ENCODE results near the gene CHCHD10.

Gene CHCHD10

DNA sequence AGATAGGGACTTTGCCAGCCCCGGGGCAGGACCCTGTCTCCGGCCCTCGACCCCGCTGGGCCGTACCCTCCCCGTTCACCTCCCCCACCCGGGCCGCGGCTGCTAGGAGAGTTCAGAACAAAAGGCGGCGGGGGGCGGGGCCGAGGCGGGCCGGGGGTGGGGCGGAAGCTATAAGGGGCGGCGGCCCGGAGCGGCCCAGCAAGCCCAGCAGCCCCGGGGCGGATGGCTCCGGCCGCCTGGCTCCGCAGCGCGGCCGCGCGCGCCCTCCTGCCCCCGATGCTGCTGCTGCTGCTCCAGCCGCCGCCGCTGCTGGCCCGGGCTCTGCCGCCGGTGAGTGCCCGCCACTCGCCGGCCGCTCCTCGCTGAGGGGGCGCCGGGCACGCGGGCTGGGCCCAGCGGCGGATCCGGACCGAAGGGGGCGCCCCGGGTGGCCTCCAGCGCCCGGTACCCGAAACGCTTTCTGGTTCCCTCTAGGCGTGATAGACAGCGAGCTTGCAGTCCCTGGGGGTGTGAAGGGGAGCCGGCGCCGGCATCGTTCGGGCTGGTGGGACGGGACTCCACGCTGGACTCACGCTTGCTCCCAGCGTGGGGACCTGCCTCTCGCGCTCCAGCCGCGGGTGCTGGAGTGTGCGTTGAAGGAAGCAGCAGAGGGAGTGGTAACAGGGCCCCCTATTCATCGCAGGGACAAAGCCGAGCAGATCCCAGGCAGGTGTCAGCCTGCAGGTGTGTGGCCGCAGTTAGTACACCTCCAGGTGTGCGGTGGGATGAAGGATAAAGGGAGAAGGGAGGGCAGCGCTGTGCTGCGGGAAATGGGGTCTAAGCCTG, 5.1 kb upstream of the CHCHD10 start, which contains the start of gene MMP11:
Gene MMP11, plus strand, starts transcription at position 201 of the 825 bp plus-strand sequence. Its CDS starts 22 bp downstream, at position 223.
- DNase-seq (ENCODE audit: low spot score): no peak

DNA sequence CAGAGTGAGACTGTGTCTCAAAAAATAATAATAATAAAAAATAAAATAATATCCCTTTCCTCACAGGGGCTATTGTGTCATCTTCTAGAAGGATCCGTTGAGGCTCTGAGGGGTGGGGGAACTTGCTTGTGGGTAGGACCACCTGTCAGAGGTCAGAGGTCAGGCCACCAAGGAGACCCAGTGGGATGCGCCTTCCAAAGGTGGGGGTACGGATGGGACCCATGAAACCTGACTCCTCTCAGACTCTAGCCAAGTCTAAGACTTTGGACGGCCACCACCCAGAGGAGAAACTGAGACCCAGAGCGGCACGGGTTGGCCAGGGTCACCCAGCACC, 4.5 kb upstream of the CHCHD10 start:
- DNase-seq (ENCODE audit: low spot score): no peak

DNA sequence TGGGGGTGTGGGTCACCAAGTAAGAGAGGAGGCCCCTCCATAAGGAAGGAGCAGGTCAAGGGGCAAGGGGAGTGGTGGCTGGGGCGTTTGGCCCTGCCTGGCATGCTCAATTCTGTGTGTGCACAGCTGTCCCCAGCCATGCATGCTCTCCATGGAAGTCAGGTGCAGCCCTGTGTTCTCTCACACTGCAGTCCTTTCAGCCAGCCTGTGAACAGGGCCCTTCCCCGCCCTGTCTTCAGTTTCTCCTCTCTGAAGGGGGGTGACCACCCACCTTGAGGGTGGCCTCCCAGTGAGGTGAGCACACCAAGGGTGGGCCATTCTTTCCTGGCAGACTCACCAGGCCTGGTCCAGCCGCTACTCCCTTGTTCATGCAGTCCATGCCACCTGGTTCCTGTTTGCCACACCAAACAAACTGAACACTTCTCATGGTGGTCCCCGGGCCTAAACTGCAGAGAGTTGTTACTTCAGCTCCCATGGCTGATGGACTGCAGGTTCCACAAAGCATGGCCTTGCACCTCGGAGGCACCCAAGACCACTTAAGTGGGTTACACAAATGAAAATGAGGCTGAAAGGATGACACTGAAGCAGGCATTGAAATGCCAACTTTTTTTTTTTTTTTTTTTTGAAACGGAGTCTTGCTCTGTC, 1.7 kb upstream of the CHCHD10 start:
- DNase-seq (ENCODE audit: low spot score): no peak

DNA sequence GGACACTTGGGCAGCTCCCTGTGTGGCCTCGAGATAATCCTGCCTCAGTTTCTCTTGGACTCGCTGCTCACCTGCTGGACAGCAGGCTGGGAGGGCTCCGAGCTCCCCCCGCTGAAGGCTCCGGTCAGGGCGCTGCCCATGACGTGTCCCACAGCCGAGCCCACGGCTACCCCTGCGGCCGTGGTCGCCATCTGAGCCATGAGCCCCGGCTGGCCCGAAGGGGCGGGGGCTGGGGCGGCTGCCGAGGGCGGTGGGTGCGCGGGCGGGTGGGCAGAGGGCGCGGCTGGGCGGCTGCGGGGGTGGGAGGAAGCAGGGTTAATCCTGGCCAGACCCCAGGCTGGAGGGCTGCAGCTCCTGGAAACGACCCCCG, 484 bp downstream of the CHCHD10 start:
- DNase-seq (ENCODE audit: low spot score): no peak

DNA sequence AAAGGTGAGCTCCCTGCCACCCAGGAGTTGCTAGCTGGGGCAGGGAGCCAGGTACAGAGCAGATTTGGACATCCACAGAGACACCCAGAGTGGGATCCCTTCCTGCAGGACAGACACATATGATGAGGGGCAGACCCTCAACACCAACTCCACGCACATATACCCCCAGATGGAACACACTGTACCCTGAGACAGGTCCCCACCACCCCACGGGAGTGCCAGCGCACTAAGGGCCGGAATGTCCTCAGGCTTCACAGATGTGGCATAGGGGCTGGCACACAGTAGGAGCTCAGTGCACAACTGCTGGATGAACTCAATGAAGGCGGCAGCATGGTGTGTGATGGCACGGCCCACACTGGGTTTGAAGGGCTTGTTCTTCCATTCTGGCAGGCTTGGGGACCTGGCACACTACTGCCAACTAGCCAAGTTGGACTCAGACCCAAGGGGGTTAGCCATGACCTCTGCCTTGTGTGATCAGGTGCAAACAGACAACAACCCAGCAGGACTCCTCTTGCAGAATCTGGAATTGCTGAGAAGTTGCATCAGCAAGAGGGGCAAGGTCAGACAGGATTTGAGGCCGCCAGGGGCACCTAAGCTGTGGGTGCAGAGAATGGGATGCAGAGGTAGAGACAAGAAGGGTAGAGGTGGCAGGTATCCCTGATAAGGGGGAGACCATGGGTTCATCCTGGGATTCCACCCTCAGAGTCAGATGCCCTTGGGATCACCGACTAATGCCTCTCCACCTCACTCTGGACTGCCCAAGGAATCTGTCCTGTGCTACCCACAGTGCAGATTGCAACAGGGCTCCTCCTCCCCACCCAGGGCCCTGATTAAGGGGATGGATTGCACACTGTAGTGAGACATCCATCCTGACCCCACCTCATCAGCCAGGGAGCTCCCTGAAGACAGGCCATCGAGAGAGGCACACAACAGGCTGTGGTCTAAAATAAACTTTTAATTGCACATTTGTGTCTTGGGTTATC, 2.6 kb downstream of the CHCHD10 start:
- DNase-seq (ENCODE audit: low spot score): no peak

DNA sequence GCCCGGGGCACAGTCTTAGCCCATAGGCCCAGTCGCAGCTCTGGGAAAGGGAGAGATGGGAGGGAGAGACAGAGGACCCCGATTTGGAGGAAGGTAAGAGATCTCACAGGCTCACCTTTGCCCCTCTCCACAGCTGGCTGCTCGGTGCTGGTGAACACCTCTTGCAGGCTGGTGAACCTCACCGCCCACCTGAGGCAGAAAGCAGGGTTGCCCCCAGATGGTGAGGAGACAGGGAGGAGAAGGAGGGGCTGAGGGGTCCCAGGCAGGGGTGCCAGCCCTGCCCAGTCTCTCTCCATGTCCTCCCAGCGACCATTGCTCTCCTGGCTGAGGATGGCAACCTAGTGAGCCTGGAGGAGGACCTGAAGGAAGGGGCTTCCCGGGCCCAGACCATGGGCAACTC, 3.8 kb downstream of the CHCHD10 start:
- DNase-seq (ENCODE audit: low spot score): no peak

DNA sequence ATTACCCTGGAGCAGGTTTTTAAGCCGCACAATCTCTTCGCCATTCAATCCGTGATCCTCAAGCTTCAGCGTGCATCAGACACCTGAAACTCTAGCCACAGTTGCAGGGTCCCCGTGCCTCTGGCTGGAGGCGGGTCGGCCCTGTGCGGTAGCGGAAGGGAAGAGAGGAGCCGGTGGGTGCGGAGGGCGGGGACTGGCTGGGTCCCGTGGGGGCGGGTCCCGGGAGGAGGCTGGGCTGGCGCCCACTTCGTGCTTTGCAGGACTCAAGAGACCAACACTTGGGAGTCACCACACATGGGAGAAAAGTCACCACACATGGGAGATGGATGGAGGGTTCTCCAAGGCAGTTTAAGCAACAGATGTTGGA, 4.2 kb downstream of the CHCHD10 start:
- DNase-seq (ENCODE audit: low spot score): no peak

DNA sequence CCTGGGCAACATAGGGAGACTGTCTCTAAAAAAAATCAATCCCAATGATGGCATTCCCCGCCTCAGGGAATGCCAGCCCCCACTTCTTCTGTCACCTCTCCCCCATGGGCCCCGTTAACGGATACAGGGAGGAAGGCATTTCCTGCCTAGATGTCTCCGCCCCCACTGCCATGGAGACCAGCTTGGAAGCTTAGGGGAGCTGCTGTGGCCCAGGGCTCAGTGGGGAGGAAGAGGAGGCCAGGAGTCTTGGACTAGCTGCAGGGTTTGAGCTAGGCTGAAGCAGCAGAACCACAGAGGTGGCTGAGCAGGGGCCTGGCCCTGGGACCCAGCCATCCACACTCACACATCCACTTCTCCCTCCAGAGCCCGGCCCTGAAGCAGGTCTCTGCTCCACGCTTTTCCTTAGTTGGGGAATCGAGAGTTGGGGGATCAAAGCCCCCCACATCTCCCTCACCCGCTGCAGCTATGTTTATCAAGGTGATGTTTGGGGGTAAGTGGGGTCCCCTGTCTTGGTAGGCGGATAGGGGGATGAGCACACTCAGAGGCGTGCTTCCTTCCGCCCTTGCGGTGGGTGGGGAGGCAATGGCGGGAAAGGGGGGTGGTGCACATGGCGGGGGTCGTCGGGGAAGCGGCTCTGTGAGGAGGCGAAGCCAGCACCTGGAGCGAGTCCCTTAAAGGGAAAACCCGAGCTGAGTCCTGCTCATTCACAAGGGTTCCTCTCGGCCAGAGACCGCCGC, 4.8 kb downstream of the CHCHD10 start, which contains the start of gene C22orf15:
Gene C22orf15, plus strand, starts transcription at position 149 of the 737 bp plus-strand sequence. Its CDS starts 317 bp downstream, at position 466.
- no peak for DNase-seq (ENCODE audit: low spot score)

DNA sequence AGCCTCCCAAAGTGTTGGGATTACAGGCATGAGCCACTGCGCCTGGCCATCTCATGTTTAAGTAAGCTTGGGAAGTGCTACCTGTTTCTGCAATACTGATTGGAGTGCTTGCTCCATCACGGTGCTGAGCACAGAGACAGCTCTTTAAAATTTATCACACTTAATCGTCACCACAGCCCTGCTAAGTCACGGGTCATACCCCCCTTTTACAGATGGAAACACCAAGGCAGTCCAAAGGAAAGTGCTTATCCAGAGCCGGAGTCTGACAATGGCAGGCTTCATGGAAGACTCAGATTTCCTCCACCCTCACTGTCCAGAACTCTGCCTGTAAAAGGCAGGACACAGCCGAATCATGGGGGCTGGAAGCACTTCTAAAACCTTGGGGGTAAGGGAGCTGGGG, 7.7 kb downstream of the CHCHD10 start:
- no peak for DNase-seq (ENCODE audit: low spot score)

DNA sequence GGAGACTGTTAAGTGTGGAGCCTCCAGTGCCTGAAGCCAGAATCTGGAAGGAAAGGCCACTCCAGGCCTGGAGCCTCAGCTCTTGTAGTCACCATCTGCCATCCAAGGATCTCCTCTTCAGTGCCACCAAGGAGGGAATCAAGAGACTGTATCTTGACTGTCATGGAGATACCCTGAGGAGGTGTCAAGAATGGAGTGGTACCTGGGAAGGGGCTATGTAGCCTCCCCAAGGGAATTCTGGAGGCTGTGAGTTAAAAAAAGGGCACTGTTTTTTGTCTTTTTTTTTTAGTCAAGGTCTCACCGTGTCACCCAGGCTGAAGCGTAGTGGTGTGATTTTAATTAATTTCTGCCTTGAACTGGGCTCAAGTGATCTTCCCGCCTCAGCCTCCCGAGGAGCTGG, 8.2 kb downstream of the CHCHD10 start:
- no peak for DNase-seq (ENCODE audit: low spot score)

DNA sequence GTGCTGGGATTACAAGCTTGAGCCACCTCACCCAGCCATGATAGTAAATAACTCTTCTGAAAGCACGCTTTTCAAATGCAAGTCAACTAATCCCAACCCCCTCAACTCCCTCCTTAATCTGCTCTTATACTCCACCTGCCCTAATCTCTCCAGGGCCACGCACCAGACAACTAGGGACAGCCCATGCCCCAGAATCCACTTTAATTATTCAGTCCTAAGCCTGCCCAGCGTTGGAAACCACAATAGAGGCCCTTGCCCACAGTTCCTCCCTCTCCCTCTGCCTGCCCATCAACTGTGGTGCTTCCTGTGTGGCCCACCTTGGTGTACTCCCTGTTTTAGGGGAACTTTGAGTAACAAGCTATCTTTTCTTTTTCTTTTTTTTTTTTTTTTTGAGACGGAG, 10.9 kb downstream of the CHCHD10 start:
- DNase-seq (ENCODE audit: low spot score): no peak

DNA sequence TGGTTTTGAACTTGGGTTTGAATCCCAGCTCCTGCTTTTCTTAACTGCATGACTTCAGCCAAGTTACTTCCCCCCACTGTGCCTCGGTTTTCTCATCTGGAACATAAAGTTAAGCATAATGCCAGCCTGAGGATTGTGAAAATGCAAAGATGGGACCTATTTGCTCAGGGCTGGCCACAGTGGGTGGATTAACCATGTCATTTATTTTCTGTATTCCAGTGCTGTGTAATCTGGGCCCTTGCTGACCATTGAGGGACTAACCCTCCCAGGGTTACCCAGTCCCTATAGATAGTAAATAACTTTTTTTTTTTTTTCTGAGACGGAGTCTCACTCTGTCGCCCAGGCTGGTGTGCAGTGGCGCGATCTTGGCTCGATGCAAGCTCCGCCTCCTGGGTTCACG, 12.1 kb downstream of the CHCHD10 start:
- DNase-seq (ENCODE audit: low spot score): no peak

DNA sequence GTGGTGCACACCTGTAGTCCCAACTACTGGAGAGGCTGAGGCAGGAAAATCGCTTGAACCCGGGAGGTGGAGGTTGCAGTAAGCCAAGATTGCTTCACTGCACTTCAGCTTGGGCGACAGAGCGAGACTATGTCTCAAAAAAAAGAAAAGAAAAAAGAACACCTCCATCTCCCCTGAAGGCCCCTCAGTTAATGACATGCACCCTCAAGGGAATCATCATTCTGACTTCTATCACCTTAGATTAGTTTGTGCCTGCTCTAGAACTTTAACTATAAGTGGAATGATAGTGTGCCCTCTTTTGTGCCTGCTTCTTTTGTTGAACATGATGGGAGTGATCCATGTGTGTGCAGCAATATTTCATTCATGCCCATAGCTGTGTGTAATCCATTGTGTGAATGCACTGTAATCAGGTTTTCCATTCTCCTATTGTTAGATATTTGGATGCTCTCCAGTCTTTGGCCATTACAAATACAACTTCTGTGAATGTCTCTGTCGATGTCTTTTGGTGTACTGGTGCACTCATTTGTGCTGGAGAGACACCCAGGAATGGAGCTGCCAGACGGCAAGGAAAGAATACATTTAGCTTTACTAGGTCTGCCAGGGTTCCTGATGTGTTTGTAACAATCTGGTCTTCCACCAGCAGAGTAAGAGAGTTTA, 12.7 kb downstream of the CHCHD10 start:
- peak; percentile 70 for DNase-seq (ENCODE audit: low spot score)

DNA sequence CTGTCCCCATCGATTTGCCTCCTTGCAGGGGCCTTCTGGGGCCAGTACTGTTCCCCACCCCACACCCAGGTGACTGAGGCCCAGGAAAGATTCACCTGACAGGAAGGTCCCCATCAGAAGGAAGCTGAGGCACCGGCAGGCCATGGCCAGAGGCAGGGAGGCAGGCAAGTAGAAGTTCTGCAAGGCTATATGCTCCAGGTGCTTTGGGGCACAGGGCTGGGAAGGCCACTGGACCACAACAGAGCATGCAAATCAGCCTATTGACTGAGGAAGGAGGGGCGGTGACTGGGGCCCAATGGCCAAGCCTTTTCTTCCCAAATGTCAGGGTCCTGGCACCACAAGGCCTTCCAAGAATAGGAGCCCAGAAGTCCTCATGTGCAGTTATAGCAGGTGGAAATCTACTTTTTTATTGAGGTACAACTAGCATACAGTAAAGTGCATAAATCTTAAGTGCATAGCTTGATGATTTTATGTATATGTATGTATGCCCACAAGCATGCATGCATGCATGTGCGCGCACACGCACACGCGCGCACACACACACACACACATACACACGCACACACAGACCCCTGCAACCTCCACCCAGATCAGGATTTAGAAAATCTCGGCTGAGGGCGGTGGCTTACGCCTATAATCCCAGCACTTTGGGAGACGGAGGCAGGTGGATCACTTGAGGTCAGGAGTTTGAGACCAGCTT, 13.4 kb downstream of the CHCHD10 start, which contains the start of gene VPREB3:
Gene VPREB3, minus strand, starts transcription at position 206 of the 700 bp plus-strand sequence. Its CDS starts 62 bp downstream, at position 144.
- DNase-seq (ENCODE audit: low spot score): no peak

DNA sequence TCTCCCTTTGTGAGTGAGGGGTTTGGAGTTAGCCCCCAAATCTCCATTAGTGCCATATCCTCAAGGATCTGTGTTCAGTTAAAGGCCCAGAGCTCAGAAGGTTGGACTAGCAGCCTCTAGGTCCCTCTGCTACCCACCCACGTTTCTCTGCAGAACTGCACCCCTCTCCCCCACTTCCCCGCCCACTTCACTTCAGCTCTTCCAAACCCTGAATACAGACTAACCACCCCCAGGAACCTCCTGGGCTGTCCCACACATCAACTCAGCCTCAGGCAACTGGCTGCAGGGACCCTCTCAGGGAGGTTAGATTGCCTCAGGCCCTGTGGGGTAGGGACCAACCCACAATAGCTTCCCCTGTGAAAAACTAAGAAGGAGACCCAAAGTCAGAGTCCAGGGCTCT, 14.4 kb downstream of the CHCHD10 start:
- DNase-seq (ENCODE audit: low spot score): no peak

DNA sequence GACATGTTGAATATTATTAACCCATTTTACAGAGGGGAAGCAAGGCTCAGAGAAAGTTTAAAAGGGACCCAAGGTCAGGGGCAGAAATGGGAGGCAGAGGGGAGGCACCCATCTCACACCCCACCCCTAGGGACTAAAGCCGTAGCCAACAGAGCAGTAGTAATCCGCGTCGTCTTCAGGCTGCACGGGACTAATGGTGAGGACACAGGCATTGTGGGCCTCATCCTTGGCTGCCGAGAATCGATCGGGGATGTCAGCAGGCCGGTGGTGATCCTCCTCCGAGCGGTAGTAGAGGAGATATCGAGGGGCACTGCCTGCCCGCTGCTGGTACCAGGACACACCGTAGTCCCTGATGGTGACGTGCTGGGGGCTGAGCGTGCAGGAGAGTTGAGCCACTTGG, 15.0 kb downstream of the CHCHD10 start:
- no peak for DNase-seq (ENCODE audit: low spot score)

DNA sequence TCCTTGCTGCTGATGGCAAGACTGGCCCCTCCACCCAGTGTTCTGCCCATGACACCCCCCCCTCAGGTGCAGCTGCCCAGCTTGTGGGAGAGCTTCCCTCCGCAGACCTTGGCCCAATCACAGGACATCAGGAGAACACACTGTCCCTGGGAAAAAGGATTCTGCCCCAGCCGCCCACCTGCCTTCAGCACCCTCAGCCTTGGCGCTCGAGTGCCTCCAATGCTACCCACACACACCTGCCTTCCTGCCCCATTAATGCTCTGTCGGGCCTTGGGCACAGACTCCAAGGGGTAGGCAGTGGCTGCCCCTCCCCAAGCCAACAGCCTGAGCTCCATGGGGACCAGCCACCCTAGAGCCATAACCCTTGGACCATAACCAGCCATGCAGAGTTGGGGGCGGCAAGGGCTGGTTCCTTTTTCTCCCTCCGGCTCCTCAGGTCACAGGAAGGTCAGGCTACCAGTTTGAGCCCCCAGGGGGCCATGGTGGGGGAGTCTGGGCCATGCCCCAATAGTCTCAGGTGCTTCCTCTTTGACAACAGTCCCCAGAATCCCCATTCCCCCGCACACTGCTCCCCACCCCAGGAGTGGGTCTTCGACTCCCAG, 15.6 kb downstream of the CHCHD10 start:
- DNase-seq (ENCODE audit: low spot score): no peak

DNA sequence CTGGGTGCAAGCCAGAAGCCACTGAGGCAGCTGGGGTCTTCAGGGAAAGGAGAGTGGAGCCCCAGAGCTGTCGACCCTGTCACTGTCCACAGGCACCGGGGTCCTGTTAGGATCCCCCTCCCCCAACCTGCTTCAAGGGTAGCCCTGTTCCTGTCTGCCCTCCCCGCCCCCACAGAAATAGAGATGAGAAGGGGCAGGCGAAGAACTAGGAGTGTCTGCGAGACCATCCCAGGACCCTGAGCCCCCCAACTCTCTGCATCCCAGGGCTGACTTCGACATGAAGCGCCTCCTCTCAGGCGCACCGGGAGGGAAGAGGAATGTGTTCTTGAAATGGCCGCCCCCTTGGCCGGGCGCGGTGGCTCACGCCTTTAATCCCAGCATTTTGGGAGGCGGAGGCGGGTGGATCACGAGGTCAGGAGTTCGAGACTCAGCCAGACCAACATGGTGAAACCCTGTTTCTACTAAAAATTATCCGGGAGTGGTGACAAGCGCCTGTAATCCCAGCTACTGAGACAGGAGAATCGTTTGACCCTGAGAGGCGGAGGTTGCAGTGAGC, 16.3 kb downstream of the CHCHD10 start:
- no peak for DNase-seq (ENCODE audit: low spot score)

DNA sequence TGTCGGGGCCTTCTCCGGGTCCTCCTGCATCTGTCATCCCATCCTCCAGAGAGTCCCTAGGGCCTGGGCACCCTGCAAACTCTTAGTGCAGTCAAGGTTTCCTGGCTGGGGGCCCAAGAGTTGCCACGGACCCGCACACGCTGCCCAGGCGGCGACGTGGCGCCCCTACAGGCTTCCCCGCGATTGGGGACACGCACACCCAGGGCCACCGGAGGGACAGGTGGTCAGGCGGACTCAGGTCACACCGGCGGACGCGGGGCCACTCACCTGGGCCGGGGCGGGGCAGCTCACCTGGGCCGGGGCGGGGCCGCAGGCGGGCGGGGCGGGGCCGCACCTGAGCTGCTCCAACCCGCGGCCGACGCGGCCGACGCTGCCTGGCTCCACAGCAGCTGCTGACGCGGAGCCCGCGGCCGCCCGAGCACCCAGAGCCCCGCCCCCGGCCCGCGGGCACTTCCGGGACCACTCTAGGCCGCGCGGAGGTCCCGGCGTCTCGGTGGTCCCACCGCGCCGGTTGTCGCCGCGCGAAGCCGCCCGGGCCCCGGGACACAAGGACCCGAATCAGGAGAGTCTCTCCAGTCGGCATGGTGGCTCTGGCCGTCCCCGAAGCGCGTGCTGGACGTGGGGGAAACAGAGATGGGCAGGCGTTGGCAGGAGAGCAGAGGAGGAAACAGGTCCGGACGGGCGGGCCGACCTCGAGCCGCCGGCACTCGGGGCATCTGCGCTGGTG, 16.9 kb downstream of the CHCHD10 start, which contains the start of gene ZNF70:
Gene ZNF70, minus strand, starts transcription at position 399 of the 727 bp plus-strand sequence. CDS start 5,972 bp downstream, outside the sequence.
- DNase-seq (ENCODE audit: low spot score): peak; percentile 72

Data from putamen (tissue), 1 donor.